ENCODE data around the gene YLPM1.

DNA sequence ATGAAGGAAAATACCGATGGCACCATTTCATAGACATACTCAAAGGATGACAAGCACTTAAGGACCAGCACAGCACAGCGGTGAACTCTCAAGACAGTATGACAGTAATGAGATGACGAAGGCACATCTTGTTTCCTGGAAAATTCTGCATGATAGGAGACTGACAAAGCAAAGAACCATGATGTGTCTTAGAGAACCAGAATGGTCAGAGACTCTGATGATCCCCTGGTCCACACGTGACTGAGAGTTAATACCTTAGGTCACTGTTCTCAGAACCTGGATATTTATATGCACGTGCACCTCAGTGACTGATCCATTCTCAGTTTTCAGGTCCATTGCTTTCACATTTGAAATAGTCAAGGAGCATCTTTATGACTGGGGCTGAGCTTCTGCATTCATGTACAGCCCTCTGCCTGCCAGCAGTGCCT is 77.5 kb downstream of the YLPM1 start:
- TF ChIP-seq, protein P1, sequence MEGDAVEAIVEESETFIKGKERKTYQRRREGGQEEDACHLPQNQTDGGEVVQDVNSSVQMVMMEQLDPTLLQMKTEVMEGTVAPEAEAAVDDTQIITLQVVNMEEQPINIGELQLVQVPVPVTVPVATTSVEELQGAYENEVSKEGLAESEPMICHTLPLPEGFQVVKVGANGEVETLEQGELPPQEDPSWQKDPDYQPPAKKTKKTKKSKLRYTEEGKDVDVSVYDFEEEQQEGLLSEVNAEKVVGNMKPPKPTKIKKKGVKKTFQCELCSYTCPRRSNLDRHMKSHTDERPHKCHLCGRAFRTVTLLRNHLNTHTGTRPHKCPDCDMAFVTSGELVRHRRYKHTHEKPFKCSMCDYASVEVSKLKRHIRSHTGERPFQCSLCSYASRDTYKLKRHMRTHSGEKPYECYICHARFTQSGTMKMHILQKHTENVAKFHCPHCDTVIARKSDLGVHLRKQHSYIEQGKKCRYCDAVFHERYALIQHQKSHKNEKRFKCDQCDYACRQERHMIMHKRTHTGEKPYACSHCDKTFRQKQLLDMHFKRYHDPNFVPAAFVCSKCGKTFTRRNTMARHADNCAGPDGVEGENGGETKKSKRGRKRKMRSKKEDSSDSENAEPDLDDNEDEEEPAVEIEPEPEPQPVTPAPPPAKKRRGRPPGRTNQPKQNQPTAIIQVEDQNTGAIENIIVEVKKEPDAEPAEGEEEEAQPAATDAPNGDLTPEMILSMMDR (IDR thresholded peaks at IDR 0.05), result no peak
- TF ChIP-seq POLR2A (IDR thresholded peaks at IDR 0.05), result no peak
